Panc1 (cell line): ENCODE measurements around the gene TTC13. TPM values are rescaled to one million over a fixed set of nuclear protein-coding genes. Genes with fewer than 3 reads are reported as not detected.

Experiments used
- ATAC-seq: fragments of 200-7000 bp; cut with Tn5 transposase; 2 replicates; pipeline ENCODE4 v1.9.1; 2020; ENCODE audit warnings: mild to moderate bottlenecking, moderate library complexity
- BruUV-seq: library from RNA; stranded (reverse); fragments of 400-500 nt; replicated peaks from 2 replicates; lab custom pipeline; 2021; lab: Mats Ljungman, UMichigan
- CTCF ChIA-PET: fragments of 300-600 bp; sonication (Branson Sonifier 250); formaldehyde crosslinking; loops from one replicate; lab custom pipeline; 2022; ENCODE audit warnings: antibody characterized with exemption; lab: Charles Lee
- POLR2A ChIA-PET: fragments of 300-600 bp; sonication (Branson Sonifier 250); formaldehyde crosslinking; loops from one replicate; lab custom pipeline; 2022; ENCODE audit warnings: antibody characterized with exemption; lab: Charles Lee
- DNase-seq: peaks from one replicate; pipeline ENCODE4 v3.0.0-alpha.2; 2010; ENCODE audit warnings: low read depth, low spot score
- H3K27ac ChIP-seq: 2 replicates; pipeline ENCODE4 v1.5.1; 2011; ENCODE audit warnings: mild to moderate bottlenecking, low read length, inconsistent platforms
- H3K27me3 ChIP-seq: fragments of 200-500 bp; sonication (Bioruptor generic); 2 replicates; pipeline ENCODE4 v1.6.0; 2014; ENCODE audit warnings: low read length, inconsistent platforms; ENCODE audit not compliant: control insufficient read depth, insufficient read depth
- H3K36me3 ChIP-seq: fragments of 200-500 bp; sonication (Bioruptor generic); 2 replicates; pipeline ENCODE4 v1.5.1; 2014; ENCODE audit warnings: inconsistent platforms, mild to moderate bottlenecking, low read length, moderate library complexity; ENCODE audit not compliant: control insufficient read depth, insufficient read depth
- H3K4me1 ChIP-seq: 2 replicates; pipeline ENCODE4 v1.5.1; 2011; ENCODE audit warnings: inconsistent platforms, mild to moderate bottlenecking, low read length, moderate library complexity; ENCODE audit not compliant: control insufficient read depth, insufficient read depth
- H3K4me3 ChIP-seq, 2 experiments: 2 replicates each; pipeline ENCODE4 v1.5.1; 2011 to 2012; ENCODE audit warnings: low read depth in 2 of 2, low read length in 2 of 2, mild to moderate bottlenecking in 2 of 2, inconsistent platforms in 1 of 2, moderate library complexity in 1 of 2
- H3K9me3 ChIP-seq: fragments of 200-500 bp; sonication (Bioruptor generic); 2 replicates; pipeline ENCODE4 v1.5.1; 2014; ENCODE audit warnings: low read depth, mild to moderate bottlenecking, inconsistent platforms, low read length, moderate library complexity; ENCODE audit not compliant: control insufficient read depth, insufficient read depth
- CTCF ChIP-seq: fragments of 450-650 bp; IDR thresholded peaks from 2 replicates; pipeline ENCODE4 v1.5.1; 2017; ENCODE audit warnings: mild to moderate bottlenecking
- POLR2AphosphoS5 ChIP-seq: IDR thresholded peaks from 2 replicates; pipeline ENCODE4 v1.6.1; 2012; ENCODE audit warnings: mild to moderate bottlenecking, low read depth, low read length, moderate library complexity
- REST ChIP-seq, 2 experiments: IDR thresholded peaks; 2 replicates each; pipeline ENCODE4 v1.6.1; 2011 to 2012; ENCODE audit warnings: low read depth in 2 of 2, control low read depth in 1 of 2, low read length in 1 of 2, mild to moderate bottlenecking in 1 of 2, moderate library complexity in 1 of 2; ENCODE audit not compliant: insufficient read depth in 1 of 2
- SIN3A ChIP-seq: IDR thresholded peaks from 2 replicates; pipeline ENCODE4 v1.6.1; 2012; ENCODE audit warnings: low read depth, mild to moderate bottlenecking, low read length, moderate library complexity, borderline replicate concordance; ENCODE audit not compliant: insufficient read depth
- TCF7L2 ChIP-seq: IDR thresholded peaks from 2 replicates; pipeline ENCODE4 v1.6.1; 2011; ENCODE audit warnings: mild to moderate bottlenecking, low read depth, low read length, inconsistent platforms
- in situ Hi-C: cut with HindIII; loops from 2 replicates; pipeline ENCODE4 v1.10.0; 2016; ENCODE audit warnings: low sequenced_read_pairs, low pct_unique_long_range_greater_than_20kb
- intact Hi-C: fragments of 100-400 bp; cut with micrococcal nuclease; formaldehyde crosslinking; loops from one replicate; pipeline ENCODE4 v1.10.0; 2022; ENCODE audit not compliant: unreplicated experiment
- total RNA-seq: library from RNA; stranded (reverse); gene quantifications from one replicate; pipeline ENCODE4 v1.2.1, GENCODE V29; 2021; ENCODE audit not compliant: unreplicated experiment

The TTC13 gene
- total RNA-seq, 1 experiment from 2014 or later = 19.0 TPM

DNA sequence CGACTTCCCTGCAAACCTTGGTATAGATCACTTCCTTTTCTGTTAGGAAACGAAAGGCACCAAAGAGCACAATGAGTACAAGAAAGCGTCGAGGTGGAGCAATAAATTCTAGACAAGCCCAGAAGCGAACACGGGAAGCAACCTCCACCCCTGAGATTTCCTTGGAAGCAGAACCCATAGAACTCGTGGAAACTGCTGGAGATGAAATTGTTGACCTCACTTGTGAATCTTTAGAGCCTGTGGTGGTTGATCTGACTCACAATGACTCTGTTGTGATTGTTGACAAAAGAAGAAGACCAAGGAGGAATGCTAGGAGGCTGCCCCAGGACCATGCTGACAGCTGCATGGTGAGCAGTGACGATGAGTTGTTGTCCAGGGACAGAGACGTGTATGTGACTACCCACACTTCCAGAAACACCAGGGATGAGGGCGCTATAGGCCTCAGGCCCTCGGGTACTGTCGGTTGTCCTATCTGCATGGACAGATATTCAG, 42.9 kb upstream of the TTC13 start:
- in situ Hi-C loops = no loop called here
- TF ChIP-seq SIN3A (no peak), CTCF (no peak), POLR2AphosphoS5 (no peak), TCF7L2 (no peak), REST (IDR thresholded peaks at IDR 0.05; ENCODE audit: insufficient read depth in 1 of 2, low read depth in 2 of 2, low read length in 1 of 2) (no peak)
- Histone ChIP-seq H3K27me3 (no peaks in the 10 kb centered on the region), H3K4me3 (no peak overlapping the region), H3K27ac (no peak overlapping the region), H3K9me3 (no peaks in the 10 kb centered on the region), H3K4me1 (no peaks in the 10 kb centered on the region), H3K36me3 (no peaks in the 10 kb centered on the region)
- ATAC-seq = no peak
- DNase-seq = no peak
- intact Hi-C loops = no loop called here
- ChIA-PET CTCF (no interaction called here), POLR2A (no interaction called here)
- no TSS peak for BruUV-seq

- H3K9me3 ChIP-seq = no peaks in the 10 kb centered on the region
- no peak overlapping the region for H3K4me3 ChIP-seq
- DNase-seq (no peak), ATAC-seq (no peak)
- H3K4me1 ChIP-seq = no peaks in the 10 kb centered on the region
- no peaks in the 10 kb centered on the region for H3K27me3 ChIP-seq
- no peaks in the 10 kb centered on the region for H3K36me3 ChIP-seq
- in situ Hi-C loops = no loop called here
- intact Hi-C loops = no loop called here
- TF ChIP-seq SIN3A = no peak
- TF ChIP-seq POLR2AphosphoS5 = no peak
- no peak for TF ChIP-seq TCF7L2
- no peak for TF ChIP-seq CTCF
- TF ChIP-seq REST (IDR thresholded peaks at IDR 0.05; ENCODE audit: insufficient read depth in 1 of 2, low read depth in 2 of 2, low read length in 1 of 2) = no peak
- no TSS peak for BruUV-seq
- H3K27ac ChIP-seq = no peak overlapping the region
- ChIA-PET POLR2A (no interaction called here), CTCF (no interaction called here)
These were observed 42.2 kb upstream of the TTC13 start for GRCh38 chr1:231020816-231021215.
